Endothelial cell of umbilical vein (primary cell): ENCODE data around the gene CRAT. TPM values are rescaled to one million over a fixed set of nuclear protein-coding genes. Genes with fewer than 3 reads are reported as not detected.
"Not testable (repeated sequence)": the region's sequence is repeated elsewhere in the genome, so short reads cannot be mapped to it uniquely, and the experiment has no call there.

ENCODE experiments used
- BruUV-seq: library from RNA; stranded (reverse); fragments of 400-500 nt; replicated peaks from 2 replicates; lab custom pipeline; 2021; lab: Mats Ljungman, UMichigan
- CTCF ChIA-PET: fragments of 300-600, 350-600 bp; sonication (Branson Sonifier 250); formaldehyde crosslinking; loops from one replicate; lab custom pipeline; 2021; ENCODE audit warnings: antibody characterized with exemption, inconsistent platforms; lab: Charles Lee
- POLR2A ChIA-PET: fragments of 300-600, 350-600 bp; sonication (Branson Sonifier 250); formaldehyde crosslinking; loops from one replicate; lab custom pipeline; 2021; ENCODE audit warnings: antibody characterized with exemption, inconsistent platforms; lab: Charles Lee
- DNase-seq: peaks from one replicate; pipeline ENCODE4 v3.0.0-alpha.2; 2011; ENCODE audit warnings: low read depth, low spot score
- FAIRE-seq: peaks from 2 replicates; lab custom pipeline; 2011; peaks lifted over from hg19 to GRCh38; lab: Jason Lieb, UNC
- H2AFZ ChIP-seq: 2 replicates; pipeline ENCODE4 v1.6.0; 2012; ENCODE audit warnings: low read depth, low read length, control low read depth, inconsistent platforms
- H3K27ac ChIP-seq: 2 replicates; pipeline ENCODE4 v1.5.1; 2011; ENCODE audit warnings: low read depth, mild to moderate bottlenecking, control low read depth, low read length, moderate library complexity; ENCODE audit not compliant: insufficient read depth
- H3K27me3 ChIP-seq, 2 experiments: 2 replicates each; pipeline versions ENCODE4 v1.6.0 to v1.6.1; 2011; ENCODE audit warnings: low read length in 2 of 2, mixed read lengths in 1 of 2; ENCODE audit not compliant: control insufficient read depth in 2 of 2, insufficient read depth in 2 of 2
- H3K36me3 ChIP-seq, 2 experiments: 2 replicates in 1 of 2; 3 replicates in 1 of 2; pipeline ENCODE4 v1.5.1; 2011; ENCODE audit warnings: low read length in 2 of 2, mild to moderate bottlenecking in 1 of 2, moderate library complexity in 1 of 2; ENCODE audit not compliant: control insufficient read depth in 2 of 2, insufficient read depth in 2 of 2; ENCODE audit errors: extremely low read depth in 1 of 2
- H3K4me1 ChIP-seq: 3 replicates; pipeline ENCODE4 v1.5.1; 2011; ENCODE audit warnings: mild to moderate bottlenecking, low read length; ENCODE audit not compliant: control insufficient read depth, insufficient read depth; ENCODE audit errors: extremely low read depth
- H3K4me2 ChIP-seq: 2 replicates; pipeline ENCODE4 v1.6.1; 2011; ENCODE audit warnings: low read length, control low read depth, mixed read lengths; ENCODE audit not compliant: insufficient read depth
- H3K4me3 ChIP-seq, 3 experiments: fragments of 200-600 bp in 1 of 3; sonication (generic), shearing (Covaris generic) in 1 of 3; replicated peaks in 1 of 3; 2 replicates each; pipeline ENCODE4 v1.5.1; 2011 to 2016; ENCODE audit warnings: control low read depth in 3 of 3, low read length in 3 of 3, mild to moderate bottlenecking in 2 of 3, inconsistent platforms in 1 of 3, low read depth in 1 of 3, moderate library complexity in 1 of 3; ENCODE audit not compliant: insufficient read depth in 1 of 3
- H3K79me2 ChIP-seq: 2 replicates; pipeline ENCODE4 v1.6.0; 2012; ENCODE audit warnings: low read length, inconsistent platforms; ENCODE audit not compliant: control insufficient read depth, insufficient read depth
- H3K9ac ChIP-seq: replicated peaks from 2 replicates; pipeline ENCODE3; 2011; ENCODE audit warnings: low read length, control low read depth; ENCODE audit not compliant: insufficient read depth; ENCODE audit errors: extremely low read depth
- H3K9me1 ChIP-seq: replicated peaks from 3 replicates; pipeline ENCODE4 v1.6.0; 2011; ENCODE audit warnings: mild to moderate bottlenecking, low read length; ENCODE audit not compliant: control insufficient read depth, insufficient read depth; ENCODE audit errors: extremely low read depth
- H3K9me3 ChIP-seq: replicated peaks from 2 replicates; pipeline ENCODE4 v1.5.1; 2012; ENCODE audit warnings: low read length, inconsistent platforms; ENCODE audit not compliant: control insufficient read depth, insufficient read depth
- H4K20me1 ChIP-seq: replicated peaks from 2 replicates; pipeline ENCODE3; 2011; ENCODE audit warnings: mild to moderate bottlenecking, low read length; ENCODE audit not compliant: control insufficient read depth, insufficient read depth; ENCODE audit errors: extremely low read depth
- EZH2 ChIP-seq: IDR thresholded peaks from 2 replicates; pipeline ENCODE4 v1.6.1; 2012; ENCODE audit warnings: borderline replicate concordance, low read depth, mild to moderate bottlenecking, moderate library complexity, low read length, inconsistent platforms; ENCODE audit not compliant: severe bottlenecking
- FOS ChIP-seq: IDR thresholded peaks from 2 replicates; pipeline ENCODE4 v1.6.1; 2011; ENCODE audit warnings: mild to moderate bottlenecking, low read length, moderate library complexity, borderline replicate concordance; ENCODE audit not compliant: insufficient read depth
- GATA2 ChIP-seq: IDR thresholded peaks from 2 replicates; pipeline ENCODE4 v1.7.0; 2011; ENCODE audit warnings: low read depth, mild to moderate bottlenecking, moderate library complexity, mixed read lengths, low read length; ENCODE audit not compliant: insufficient read length, insufficient read depth
- JUN ChIP-seq: IDR thresholded peaks from 2 replicates; pipeline ENCODE4 v1.6.1; 2011; ENCODE audit warnings: borderline replicate concordance, low read depth; ENCODE audit not compliant: insufficient read length, insufficient read depth
- MYC ChIP-seq: IDR thresholded peaks from one replicate; pipeline ENCODE4 v1.6.1; 2011; ENCODE audit warnings: mild to moderate bottlenecking, low read depth, low read length
- POLR2A ChIP-seq: IDR thresholded peaks from 2 replicates; pipeline ENCODE4 v1.6.1; 2012; ENCODE audit warnings: low read depth, mild to moderate bottlenecking, control low read depth, low read length
- POLR2AphosphoS5 ChIP-seq: IDR thresholded peaks from 2 replicates; pipeline ENCODE4 v1.6.1; 2012; ENCODE audit warnings: low read depth, mild to moderate bottlenecking, control low read depth, low read length, moderate library complexity; ENCODE audit not compliant: insufficient read depth
- dilution Hi-C: fragments of 300-500 bp; cut with MboI; formaldehyde crosslinking; loops from one replicate; pipeline ENCODE4 v1.15.0; 2019; ENCODE audit warnings: low sequenced_read_pairs; ENCODE audit not compliant: extremely low pct_ligation_motif_present
- intact Hi-C: fragments of 100-400 bp; cut with micrococcal nuclease; formaldehyde crosslinking; loops from one replicate; pipeline ENCODE4 v1.10.0; 2022
- polyA plus RNA-seq, 4 experiments: library from polyadenylated mRNA; depleted of rRNA in 3 of 4; stranded (reverse) in 3 of 4; unstranded in 1 of 4; fragments of >200 nt; gene quantifications; 2 replicates each; pipeline versions ENCODE4 v1.2.1 to v1.2.3, GENCODE V29; 2011 to 2012; ENCODE audit warnings: missing spikeins in 1 of 4
- total RNA-seq: library from RNA; stranded (reverse); gene quantifications from 2 replicates; pipeline ENCODE4 v1.2.3, GENCODE V29; 2021
- TF ChIP-seq, protein P1 (sequence below), 2 donors: IDR thresholded peaks; 1 replicate in 1 of 2; 2 replicates in 1 of 2; pipeline ENCODE4 v1.5.1; 2011; ENCODE audit warnings: low read length in 2 of 2, mild to moderate bottlenecking in 2 of 2, moderate library complexity in 2 of 2, control low read depth in 1 of 2, inconsistent platforms in 1 of 2, low read depth in 1 of 2; ENCODE audit not compliant: insufficient read depth in 1 of 2; ENCODE audit errors: extremely low read depth in 1 of 2
- TF ChIP-seq, protein P2 (sequence below): IDR thresholded peaks from 2 replicates; pipeline ENCODE4 v1.6.1; 2011; ENCODE audit not compliant: insufficient read depth, insufficient read length

CRAT gene
- total and polyA plus RNA-seq, 2 donors (not counting 3 experiments of a cell fraction or from before 2014, with no cell fraction given) = 34.2 to 55.3 TPM

DNA sequence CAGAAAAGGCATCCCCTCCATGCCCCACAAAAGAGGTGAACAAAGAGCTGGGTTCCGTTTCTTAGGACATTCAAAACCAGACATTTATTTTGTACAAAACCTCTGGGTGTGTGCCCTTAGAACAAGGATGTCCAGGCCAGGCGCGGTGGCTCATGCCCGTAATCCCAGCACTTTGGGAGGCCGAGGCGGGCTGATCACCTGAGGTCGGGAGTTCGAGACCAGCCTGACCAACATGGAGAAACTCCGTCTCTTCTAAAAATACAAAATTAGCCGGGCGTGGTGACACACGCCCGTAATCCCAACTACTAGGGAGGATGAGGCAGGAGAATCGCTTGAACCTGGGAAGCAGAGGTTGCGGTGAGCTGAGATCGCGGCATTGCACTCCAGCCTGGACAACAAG is 1.9 kb upstream of the CRAT start:
- not testable (repeated sequence) for H3K27ac ChIP-seq
- CTCF ChIA-PET = interaction anchor here (1.1 to 3.7 kb wide), 5 partner anchors 10 to 512 kb away, joined by 3 to 8 read pairs (median 7); no protein-coding TSS in a partner anchor

DNA sequence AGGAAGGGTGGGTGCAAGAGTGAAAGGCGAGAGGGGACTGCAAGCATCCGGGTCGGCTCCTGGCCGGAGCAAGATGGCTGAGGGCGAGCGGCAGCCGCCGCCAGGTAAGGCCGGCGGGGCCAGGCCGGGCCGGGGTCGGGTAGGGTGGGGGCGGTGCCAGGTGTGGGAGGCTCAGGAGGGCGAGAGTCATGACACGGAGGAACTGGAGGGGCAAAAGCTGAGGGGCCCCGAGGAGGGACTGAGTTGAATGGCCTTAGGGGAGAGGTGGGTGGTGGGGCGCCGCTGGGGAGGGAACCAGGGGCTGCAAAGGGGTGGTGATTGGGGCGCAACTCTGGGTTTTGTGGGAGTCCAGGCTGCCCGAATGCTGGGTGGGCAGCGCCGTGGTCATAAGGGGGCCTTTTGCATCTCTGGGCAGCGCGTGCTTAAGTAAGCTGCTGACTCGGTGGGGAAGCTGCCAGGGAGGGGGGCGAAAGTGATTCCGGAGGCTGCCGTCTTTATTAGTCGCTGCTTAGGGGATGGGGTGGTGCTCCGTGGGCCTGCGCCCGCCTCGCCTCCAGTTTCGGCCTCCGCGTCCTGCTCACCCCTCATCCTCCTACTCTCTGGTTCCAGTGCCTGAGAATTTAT is 1.0 kb upstream of the CRAT start:
- H3K9me1 ChIP-seq = no peaks in the 10 kb centered on the region
- peak overlapping the region; percentile 49 for H3K27ac ChIP-seq
- H2AFZ ChIP-seq = peak overlapping the region; percentile 94
- intact Hi-C loops = no loop called here
- H3K36me3 ChIP-seq = peaks cover 2 to 3% of the 10 kb centered on the region in 2 experiments
- H3K4me3 ChIP-seq = peak overlapping the region; percentile 66 to 97 (median 85)
- H4K20me1 ChIP-seq = no peaks in the 10 kb centered on the region
- no peaks in the 10 kb centered on the region for H3K9me3 ChIP-seq
- dilution Hi-C loops = no loop called here
- POLR2A ChIA-PET = interaction anchor here (0.6 kb wide), 1 partner anchor 69 kb away, joined by 4 read pairs; no protein-coding TSS in a partner anchor
- H3K9ac ChIP-seq = peak overlapping the region; percentile 55
- TF ChIP-seq JUN (no peak), POLR2AphosphoS5 (no peak), MYC (no peak), EZH2 (no peak), FOS (no peak), GATA2 (no peak), POLR2A (no peak)
- TF ChIP-seq, protein P1, sequence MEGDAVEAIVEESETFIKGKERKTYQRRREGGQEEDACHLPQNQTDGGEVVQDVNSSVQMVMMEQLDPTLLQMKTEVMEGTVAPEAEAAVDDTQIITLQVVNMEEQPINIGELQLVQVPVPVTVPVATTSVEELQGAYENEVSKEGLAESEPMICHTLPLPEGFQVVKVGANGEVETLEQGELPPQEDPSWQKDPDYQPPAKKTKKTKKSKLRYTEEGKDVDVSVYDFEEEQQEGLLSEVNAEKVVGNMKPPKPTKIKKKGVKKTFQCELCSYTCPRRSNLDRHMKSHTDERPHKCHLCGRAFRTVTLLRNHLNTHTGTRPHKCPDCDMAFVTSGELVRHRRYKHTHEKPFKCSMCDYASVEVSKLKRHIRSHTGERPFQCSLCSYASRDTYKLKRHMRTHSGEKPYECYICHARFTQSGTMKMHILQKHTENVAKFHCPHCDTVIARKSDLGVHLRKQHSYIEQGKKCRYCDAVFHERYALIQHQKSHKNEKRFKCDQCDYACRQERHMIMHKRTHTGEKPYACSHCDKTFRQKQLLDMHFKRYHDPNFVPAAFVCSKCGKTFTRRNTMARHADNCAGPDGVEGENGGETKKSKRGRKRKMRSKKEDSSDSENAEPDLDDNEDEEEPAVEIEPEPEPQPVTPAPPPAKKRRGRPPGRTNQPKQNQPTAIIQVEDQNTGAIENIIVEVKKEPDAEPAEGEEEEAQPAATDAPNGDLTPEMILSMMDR (IDR thresholded peaks at IDR 0.05; ENCODE audit: extremely low read depth in 1 of 2, insufficient read depth in 1 of 2, low read depth in 1 of 2, low read length in 2 of 2) = no peak
- TF ChIP-seq, protein P2, sequence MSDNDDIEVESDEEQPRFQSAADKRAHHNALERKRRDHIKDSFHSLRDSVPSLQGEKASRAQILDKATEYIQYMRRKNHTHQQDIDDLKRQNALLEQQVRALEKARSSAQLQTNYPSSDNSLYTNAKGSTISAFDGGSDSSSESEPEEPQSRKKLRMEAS = no peak
- H3K79me2 ChIP-seq = peaks cover 34% of the 10 kb centered on the region
- CTCF ChIA-PET = interaction anchor here (0.7 to 3.7 kb wide), 4 partner anchors 9 to 618 kb away, joined by 3 to 8 read pairs (median 6); no protein-coding TSS in a partner anchor
- FAIRE-seq (peak; percentile 77), DNase-seq (peak; percentile 62)
- no TSS peak for BruUV-seq
- H3K4me2 ChIP-seq = peak overlapping the region; percentile 52
- H3K27me3 ChIP-seq = no peaks in the 10 kb centered on the region
- peaks cover 10% of the 10 kb centered on the region for H3K4me1 ChIP-seq

More for the DNA sequence above, 1.9 kb upstream of the CRAT start:
- BruUV-seq, H3K36me3 ChIP-seq, H3K27me3 ChIP-seq, H3K9me1 ChIP-seq, DNase-seq, H4K20me1 ChIP-seq, POLR2A ChIA-PET, intact Hi-C loops, FAIRE-seq, dilution Hi-C loops, H3K9me3 ChIP-seq, H2AFZ ChIP-seq: not testable (repeated sequence)
- Histone ChIP-seq H3K4me3 (peak overlapping the region; percentile 66 to 97 (median 85)), H3K9ac (peak overlapping the region; percentile 55), H3K79me2 (peaks cover 39% of the 10 kb centered on the region), H3K4me1 (peaks cover 10% of the 10 kb centered on the region), H3K4me2 (peak overlapping the region; percentile 52)
